SK-N-SH (cell line): ENCODE data around the gene RIOX2. TPM values are rescaled to one million over a fixed set of nuclear protein-coding genes. Genes with fewer than 3 reads are reported as not detected.

ENCODE experiments used
- CTCF ChIA-PET: fragments of 300-600, 350-600 bp; formaldehyde crosslinking; extraction: SDS; loops from one replicate; lab custom pipeline; 2021; lab: Yijun Ruan, JAX
- POLR2A ChIA-PET: fragments of 350-600 bp; sonication (Branson Sonifier 250); formaldehyde crosslinking; extraction: SDS; loops from one replicate; lab custom pipeline; 2020; ENCODE audit warnings: antibody characterized with exemption, inconsistent platforms; lab: Yijun Ruan, JAX
- DNase-seq: peaks from one replicate; pipeline ENCODE4 v3.0.0; 2012
- H2AFZ ChIP-seq: fragments of 200-600 bp; sonication (generic); 2 replicates; pipeline ENCODE4 v1.8.1; 2016; ENCODE audit warnings: antibody characterized with exemption, mild to moderate bottlenecking, low read depth
- H3F3A ChIP-seq: fragments of 200-600 bp; sonication (generic); replicated peaks from 2 replicates; pipeline ENCODE3; 2016; ENCODE audit warnings: antibody characterized with exemption, mild to moderate bottlenecking; ENCODE audit not compliant: insufficient read depth
- H3K27ac ChIP-seq, 2 experiments: fragments of 200-500 bp in 1 of 2; fragments of 200-600 bp in 1 of 2; sonication (Bioruptor generic) in 1 of 2; sonication (generic), shearing (Covaris generic) in 1 of 2; 2 replicates each; pipeline versions ENCODE4 v1.5.1 to v1.6.1; 2014 to 2016; ENCODE audit warnings: low read depth in 2 of 2, inconsistent platforms in 1 of 2, low read length in 1 of 2, mild to moderate bottlenecking in 1 of 2, mixed read lengths in 1 of 2
- H3K27me3 ChIP-seq: fragments of 200-600 bp; sonication (generic), shearing (Covaris generic); 2 replicates; pipeline ENCODE4 v1.6.1; 2016; ENCODE audit warnings: mixed run types; ENCODE audit not compliant: insufficient read depth
- H3K36me3 ChIP-seq, 2 experiments: fragments of 200-500 bp in 1 of 2; fragments of 200-600 bp in 1 of 2; sonication (Bioruptor generic) in 1 of 2; sonication (generic) in 1 of 2; replicated peaks in 1 of 2; 2 replicates each; pipeline versions ENCODE3 to v1.5.1; 2014 to 2016; ENCODE audit warnings: low read length in 1 of 2, mild to moderate bottlenecking in 1 of 2; ENCODE audit not compliant: insufficient read depth in 2 of 2, control insufficient read depth in 1 of 2
- H3K4me1 ChIP-seq, 2 experiments: fragments of 200-500 bp in 1 of 2; fragments of 200-600 bp in 1 of 2; sonication (Bioruptor generic) in 1 of 2; sonication (generic), shearing (Covaris generic) in 1 of 2; 2 replicates each; pipeline versions ENCODE4 v1.5.1 to v1.6.1; 2014 to 2016; ENCODE audit warnings: low read depth in 1 of 2, low read length in 1 of 2, mixed run types in 1 of 2; ENCODE audit not compliant: insufficient read depth in 2 of 2, control insufficient read depth in 1 of 2
- H3K4me2 ChIP-seq: fragments of 200-600 bp; sonication (generic), shearing (Covaris generic); 2 replicates; pipeline ENCODE4 v1.6.1; 2017; ENCODE audit warnings: mixed run types
- H3K4me3 ChIP-seq, 2 experiments: fragments of 200-500 bp in 1 of 2; fragments of 200-600 bp in 1 of 2; sonication (Bioruptor generic) in 1 of 2; sonication (generic), shearing (Covaris generic) in 1 of 2; 2 replicates each; pipeline versions ENCODE4 v1.5.1 to v1.8.1; 2014 to 2016; ENCODE audit warnings: low read depth in 2 of 2, inconsistent platforms in 1 of 2, low read length in 1 of 2, mild to moderate bottlenecking in 1 of 2, mixed read lengths in 1 of 2, moderate library complexity in 1 of 2
- H3K79me2 ChIP-seq: fragments of 200-600 bp; sonication (generic); 2 replicates; pipeline ENCODE4 v1.8.1; 2017; ENCODE audit warnings: mild to moderate bottlenecking; ENCODE audit not compliant: insufficient read depth
- H3K9ac ChIP-seq: fragments of 200-600 bp; sonication (generic); 2 replicates; pipeline ENCODE4 v1.6.1; 2017; ENCODE audit warnings: mixed run types
- H3K9me2 ChIP-seq: fragments of 200-600 bp; sonication (generic); 2 replicates; pipeline ENCODE4 v1.6.1; 2017; ENCODE audit warnings: mixed run types
- H3K9me3 ChIP-seq: fragments of 200-600 bp; sonication (generic); 2 replicates; pipeline ENCODE4 v1.6.1; 2017; ENCODE audit warnings: mixed run types, mild to moderate bottlenecking, moderate library complexity
- H4K20me1 ChIP-seq: fragments of 200-600 bp; sonication (generic); 2 replicates; pipeline ENCODE4 v1.6.1; 2017; ENCODE audit warnings: mild to moderate bottlenecking, mixed run types; ENCODE audit not compliant: insufficient read depth
- CHD2 ChIP-seq: fragments of 150-350 bp; IDR thresholded peaks from 2 replicates; pipeline ENCODE4 v1.6.1; 2018; ENCODE audit warnings: low read length; ENCODE audit not compliant: partially characterized antibody
- ELF1 ChIP-seq: IDR thresholded peaks from 2 replicates; pipeline ENCODE4 v1.4.0; 2012
- EP300 ChIP-seq, 2 experiments: IDR thresholded peaks; 2 replicates each; pipeline versions ENCODE4 v1.4.0 to v1.6.1; 2012; ENCODE audit warnings: borderline replicate concordance in 1 of 2, low read depth in 1 of 2, low read length in 1 of 2
- EZH2phosphoT487 ChIP-seq: fragments of 200-600 bp; sonication (generic); IDR thresholded peaks from 2 replicates; pipeline ENCODE4 v1.6.1; 2017; ENCODE audit warnings: low read depth, mixed run types, mild to moderate bottlenecking, antibody characterized with exemption, moderate library complexity, borderline replicate concordance
- FOSL2 ChIP-seq: IDR thresholded peaks from 2 replicates; pipeline ENCODE4 v1.4.0; 2012; ENCODE audit warnings: low read depth, mild to moderate bottlenecking, moderate library complexity, borderline replicate concordance
- FOXJ3 ChIP-seq: sonication (generic); formaldehyde crosslinking; IDR thresholded peaks from 2 replicates; pipeline ENCODE4 v1.5.1; 2020; ENCODE audit warnings: mild to moderate bottlenecking, missing genetic modification reagents
- FOXM1 ChIP-seq: IDR thresholded peaks from 2 replicates; pipeline ENCODE4 v1.4.0; 2012; ENCODE audit warnings: low read depth, mild to moderate bottlenecking
- GATA2 ChIP-seq: sonication (generic); formaldehyde crosslinking; IDR thresholded peaks from 2 replicates; pipeline ENCODE4 v1.5.0; 2020; ENCODE audit warnings: mild to moderate bottlenecking, missing genetic modification reagents
- NFIC ChIP-seq: IDR thresholded peaks from 2 replicates; pipeline ENCODE4 v1.4.0; 2012; ENCODE audit warnings: borderline replicate concordance
- NRF1 ChIP-seq: IDR thresholded peaks from 2 replicates; pipeline ENCODE4 v1.6.1; 2012; ENCODE audit warnings: low read depth, mild to moderate bottlenecking, low read length
- SIN3A ChIP-seq: IDR thresholded peaks from 2 replicates; pipeline ENCODE4 v1.6.1; 2012; ENCODE audit warnings: low read depth, mild to moderate bottlenecking, low read length, moderate library complexity, borderline replicate concordance
- SMC3 ChIP-seq: IDR thresholded peaks from 2 replicates; pipeline ENCODE4 v1.6.1; 2012; ENCODE audit warnings: low read depth, low read length, improper control_type of control experiment
- TCF12 ChIP-seq: IDR thresholded peaks from 2 replicates; pipeline ENCODE4 v1.4.0; 2012
- YY1 ChIP-seq: IDR thresholded peaks from 2 replicates; pipeline ENCODE4 v1.4.0; 2012; ENCODE audit warnings: low read depth, mild to moderate bottlenecking
- WGBS: methylation state at CpG from one replicate; pipeline ENCODE4 v1.1.6; 2017; ENCODE audit warnings: low lambda C conversion rate; 5-methylcytosine and 5-hydroxymethylcytosine counted together
- polyA plus RNA-seq, 3 experiments: library from polyadenylated mRNA; depleted of rRNA; stranded (reverse); fragments of >200 nt; gene quantifications; 2 replicates each; pipeline ENCODE4 v1.2.3, GENCODE V29; 2012
- TF ChIP-seq, protein P1 (sequence below): IDR thresholded peaks from 2 replicates; pipeline ENCODE4; 2012
- TF ChIP-seq, protein P2 (sequence below): fragments of 150-350 bp; IDR thresholded peaks from 2 replicates; pipeline ENCODE4 v1.6.1; 2017; ENCODE audit warnings: antibody characterized with exemption, low read length, low read depth, borderline replicate concordance
- TF ChIP-seq, protein P3 (sequence below): IDR thresholded peaks from 2 replicates; pipeline ENCODE4 v1.4.0; 2012; ENCODE audit warnings: low read depth
- TF ChIP-seq, protein P4 (sequence below): IDR thresholded peaks from 2 replicates; pipeline ENCODE4 v1.4.0; 2012; ENCODE audit warnings: low read depth, borderline replicate concordance

RIOX2 gene
- polyA plus RNA-seq, 1 of the 3 experiments (the other 2 are of a cell fraction): 12.9 TPM

DNA sequence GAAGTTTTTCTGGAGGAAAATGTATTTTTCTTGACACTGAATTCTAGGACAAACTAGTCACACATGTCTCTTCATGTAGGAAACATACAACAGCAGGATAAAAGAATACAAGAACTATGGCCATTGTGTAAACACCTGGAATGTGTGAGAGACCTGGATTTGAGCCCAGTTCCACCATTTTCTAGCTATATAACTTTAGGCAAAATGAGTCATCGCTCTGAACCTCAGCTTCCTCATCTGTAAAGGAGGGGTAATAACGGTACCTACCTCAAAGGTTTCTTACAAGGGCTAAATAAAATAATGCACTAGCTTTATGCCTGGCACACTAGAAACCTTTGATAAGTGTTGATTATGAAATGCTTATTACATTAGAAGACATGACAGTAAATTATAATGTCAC lies 57.8 kb downstream of the RIOX2 start:
- Histone ChIP-seq H3K79me2 (no peaks in the 10 kb centered on the region), H3K9me2 (no peaks in the 10 kb centered on the region), H3K36me3 (peaks cover 12 to 41% of the 10 kb centered on the region in 2 experiments), H2AFZ (no peak overlapping the region), H3K27me3 (no peaks in the 10 kb centered on the region), H3K4me1 (peaks cover 0 to 6% of the 10 kb centered on the region in 2 experiments; a peak in 3 of 4 replicates), H3K27ac (no peak overlapping the region), H3K9me3 (no peaks in the 10 kb centered on the region), H4K20me1 (no peaks in the 10 kb centered on the region), H3K4me3 (no peak overlapping the region), H3K9ac (no peak overlapping the region), H3F3A (no peaks in the 10 kb centered on the region), H3K4me2 (no peak overlapping the region)
- WGBS: 51% methylated on average over 2 of the region's 2 CpGs
- ChIA-PET CTCF (interaction anchor here (1.0 kb wide), 1 partner anchor 11 kb away, joined by 3 read pairs; no protein-coding TSS in a partner anchor), POLR2A (no interaction called here)
- DNase-seq: no peak
- no peak for TF ChIP-seq FOXJ3 (CRISPR knock-in tag)
- TF ChIP-seq NFIC: no peak
- TF ChIP-seq, protein P1, sequence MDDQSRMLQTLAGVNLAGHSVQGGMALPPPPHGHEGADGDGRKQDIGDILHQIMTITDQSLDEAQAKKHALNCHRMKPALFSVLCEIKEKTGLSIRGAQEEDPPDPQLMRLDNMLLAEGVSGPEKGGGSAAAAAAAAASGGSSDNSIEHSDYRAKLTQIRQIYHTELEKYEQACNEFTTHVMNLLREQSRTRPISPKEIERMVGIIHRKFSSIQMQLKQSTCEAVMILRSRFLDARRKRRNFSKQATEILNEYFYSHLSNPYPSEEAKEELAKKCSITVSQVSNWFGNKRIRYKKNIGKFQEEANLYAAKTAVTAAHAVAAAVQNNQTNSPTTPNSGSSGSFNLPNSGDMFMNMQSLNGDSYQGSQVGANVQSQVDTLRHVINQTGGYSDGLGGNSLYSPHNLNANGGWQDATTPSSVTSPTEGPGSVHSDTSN: no peak

DNA sequence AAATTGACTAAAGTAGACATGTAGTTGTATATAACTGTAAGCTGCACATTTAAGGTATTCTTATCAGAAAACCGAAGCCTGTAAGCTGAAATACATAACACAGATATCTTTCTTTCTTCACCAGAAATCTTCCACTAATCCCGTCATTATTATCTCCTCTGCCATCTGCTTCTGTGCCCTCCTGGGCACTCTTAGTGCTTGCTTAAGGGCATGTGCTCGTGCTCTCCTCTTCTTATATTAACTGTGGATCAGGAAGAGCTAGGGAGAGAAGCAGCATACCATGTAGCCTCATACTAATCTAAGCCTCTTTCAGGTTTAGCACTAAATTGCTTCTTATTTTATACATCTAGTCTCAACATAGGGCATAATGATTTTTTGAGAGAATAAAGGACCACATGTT lies 60.8 kb downstream of the RIOX2 start:
- TF ChIP-seq CHD2 (no peak), EP300 (IDR thresholded peaks at IDR 0.05; ENCODE audit: borderline replicate concordance in 1 of 2, low read depth in 1 of 2, low read length in 1 of 2) (no peak), NRF1 (no peak), GATA2 (CRISPR knock-in tag) (no peak), SIN3A (no peak), FOXJ3 (CRISPR knock-in tag) (no peak), FOXM1 (no peak), SMC3 (no peak), EZH2phosphoT487 (no peak), FOSL2 (no peak), TCF12 (no peak), YY1 (no peak), ELF1 (no peak)
- TF ChIP-seq, protein P2, sequence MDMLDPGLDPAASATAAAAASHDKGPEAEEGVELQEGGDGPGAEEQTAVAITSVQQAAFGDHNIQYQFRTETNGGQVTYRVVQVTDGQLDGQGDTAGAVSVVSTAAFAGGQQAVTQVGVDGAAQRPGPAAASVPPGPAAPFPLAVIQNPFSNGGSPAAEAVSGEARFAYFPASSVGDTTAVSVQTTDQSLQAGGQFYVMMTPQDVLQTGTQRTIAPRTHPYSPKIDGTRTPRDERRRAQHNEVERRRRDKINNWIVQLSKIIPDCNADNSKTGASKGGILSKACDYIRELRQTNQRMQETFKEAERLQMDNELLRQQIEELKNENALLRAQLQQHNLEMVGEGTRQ: no peak
- TF ChIP-seq, protein P3, sequence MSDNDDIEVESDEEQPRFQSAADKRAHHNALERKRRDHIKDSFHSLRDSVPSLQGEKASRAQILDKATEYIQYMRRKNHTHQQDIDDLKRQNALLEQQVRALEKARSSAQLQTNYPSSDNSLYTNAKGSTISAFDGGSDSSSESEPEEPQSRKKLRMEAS: no peak
- TF ChIP-seq, protein P4, sequence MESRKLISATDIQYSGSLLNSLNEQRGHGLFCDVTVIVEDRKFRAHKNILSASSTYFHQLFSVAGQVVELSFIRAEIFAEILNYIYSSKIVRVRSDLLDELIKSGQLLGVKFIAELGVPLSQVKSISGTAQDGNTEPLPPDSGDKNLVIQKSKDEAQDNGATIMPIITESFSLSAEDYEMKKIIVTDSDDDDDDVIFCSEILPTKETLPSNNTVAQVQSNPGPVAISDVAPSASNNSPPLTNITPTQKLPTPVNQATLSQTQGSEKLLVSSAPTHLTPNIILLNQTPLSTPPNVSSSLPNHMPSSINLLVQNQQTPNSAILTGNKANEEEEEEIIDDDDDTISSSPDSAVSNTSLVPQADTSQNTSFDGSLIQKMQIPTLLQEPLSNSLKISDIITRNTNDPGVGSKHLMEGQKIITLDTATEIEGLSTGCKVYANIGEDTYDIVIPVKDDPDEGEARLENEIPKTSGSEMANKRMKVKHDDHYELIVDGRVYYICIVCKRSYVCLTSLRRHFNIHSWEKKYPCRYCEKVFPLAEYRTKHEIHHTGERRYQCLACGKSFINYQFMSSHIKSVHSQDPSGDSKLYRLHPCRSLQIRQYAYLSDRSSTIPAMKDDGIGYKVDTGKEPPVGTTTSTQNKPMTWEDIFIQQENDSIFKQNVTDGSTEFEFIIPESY: no peak
- no peak overlapping the region for H2AFZ ChIP-seq
- 79% methylated on average over 3 of the region's 3 CpGs for WGBS
- H3K9me3 ChIP-seq: no peaks in the 10 kb centered on the region
- ChIA-PET POLR2A (no interaction called here), CTCF (interaction anchor here (2.2 kb wide), 1 partner anchor 13 kb away, joined by 8 read pairs; no protein-coding TSS in a partner anchor)
- no peaks in the 10 kb centered on the region; a peak in 1 of 4 replicates for H3K4me1 ChIP-seq
- DNase-seq: no peak
- H3K27me3 ChIP-seq: no peaks in the 10 kb centered on the region
- no peak overlapping the region for H3K4me2 ChIP-seq
- H4K20me1 ChIP-seq: no peaks in the 10 kb centered on the region
- H3K4me3 ChIP-seq: no peak overlapping the region
- H3K79me2 ChIP-seq: no peaks in the 10 kb centered on the region
- H3F3A ChIP-seq: no peaks in the 10 kb centered on the region
- H3K27ac ChIP-seq: no peak overlapping the region
- no peak overlapping the region for H3K9ac ChIP-seq
- no peaks in the 10 kb centered on the region for H3K9me2 ChIP-seq
- peaks cover 6 to 29% of the 10 kb centered on the region in 2 experiments for H3K36me3 ChIP-seq
